Measurements from ENCODE around the gene PPP1R1C.
"Not testable (repeated sequence)": the region's sequence is repeated elsewhere in the genome, so short reads cannot be mapped to it uniquely, and the experiment has no call there.

The PPP1R1C gene

GRCh38 chr2:182015334-182016109 lies 29.9 kb downstream of the PPP1R1C start:
- no peak for DNase-seq

DNA sequence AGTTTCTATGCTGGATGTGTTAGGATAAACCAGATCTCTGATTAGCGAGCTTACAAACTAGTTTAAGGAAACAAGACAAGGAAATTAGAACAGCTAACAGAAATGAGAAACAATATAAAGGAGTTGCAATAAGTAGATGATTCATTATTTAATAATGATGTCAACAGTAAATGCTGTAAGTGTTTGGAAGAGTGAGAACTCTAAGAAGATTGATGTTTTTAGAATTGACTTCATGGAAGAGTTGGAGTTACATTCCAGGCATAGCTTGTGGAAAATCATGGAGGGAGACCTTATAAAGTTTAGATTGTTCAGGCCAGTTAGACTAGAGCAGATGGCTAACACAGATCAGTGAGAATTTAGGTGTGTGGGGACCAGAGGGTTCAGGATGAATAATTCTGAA lies 32.6 kb downstream of the PPP1R1C start:
- no peak for DNase-seq

DNA sequence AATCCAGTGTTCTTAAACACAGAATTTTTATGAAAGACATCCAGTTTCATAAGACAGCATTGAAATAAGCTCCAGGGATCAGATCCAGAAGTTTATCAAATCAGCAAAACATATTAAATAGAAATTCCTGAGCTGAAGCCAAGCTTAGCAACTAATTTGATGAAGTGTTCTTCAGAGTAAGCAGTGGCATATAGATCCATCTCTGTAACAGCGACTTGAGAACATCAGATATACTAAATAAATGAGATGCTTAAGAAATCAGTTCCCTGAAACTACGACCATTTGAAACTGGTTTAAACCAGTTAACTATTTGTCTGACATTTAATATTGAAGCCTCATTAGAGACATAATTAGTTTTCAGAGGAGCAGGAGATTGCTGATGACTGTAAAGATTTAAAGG lies 34.1 kb downstream of the PPP1R1C start:
- DNase-seq, result no peak

DNA sequence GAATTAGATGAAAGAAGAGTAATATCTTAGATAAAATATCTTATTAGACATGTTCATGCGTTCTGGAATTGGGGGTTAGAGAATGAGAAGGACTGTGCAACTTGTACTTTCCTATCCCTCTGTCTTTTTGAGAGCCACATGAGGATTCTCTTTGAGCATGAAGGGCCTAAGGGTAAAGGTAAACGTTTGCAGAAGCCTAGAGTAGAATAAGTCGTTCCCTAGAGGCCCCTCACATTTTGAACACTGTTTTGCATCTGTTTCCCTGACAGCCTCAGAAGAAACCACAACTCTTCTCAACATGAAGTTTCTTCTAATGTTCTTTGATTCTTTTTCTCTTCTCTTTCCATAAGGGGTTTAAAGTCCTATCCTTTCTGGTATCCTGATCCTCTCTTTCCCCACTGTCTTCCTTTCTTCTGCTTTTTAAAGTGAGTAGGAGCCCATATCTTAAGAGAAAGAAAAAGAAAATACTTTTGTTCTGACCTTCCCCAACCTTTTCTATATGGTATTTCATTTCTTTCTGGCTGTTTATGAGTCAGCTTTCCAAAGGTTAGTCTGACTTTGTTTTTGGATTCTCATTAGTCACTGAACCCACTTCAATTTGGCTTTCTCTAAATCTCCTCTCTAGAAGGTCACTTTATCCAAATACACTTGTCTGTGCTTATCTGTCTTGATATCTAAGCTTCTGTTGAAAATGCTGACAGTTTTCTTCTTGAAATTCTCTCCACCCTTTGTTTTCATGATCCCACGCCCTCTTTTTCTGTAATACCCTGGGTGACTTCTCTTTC lies 34.8 kb downstream of the PPP1R1C start:
- DNase-seq, result no peak

GRCh38 chr2:182023235-182023634 lies 37.6 kb downstream of the PPP1R1C start:
- no peak for DNase-seq

GRCh38 chr2:182030875-182031274 lies 45.2 kb downstream of the PPP1R1C start:
- not testable (repeated sequence) for DNase-seq

DNA sequence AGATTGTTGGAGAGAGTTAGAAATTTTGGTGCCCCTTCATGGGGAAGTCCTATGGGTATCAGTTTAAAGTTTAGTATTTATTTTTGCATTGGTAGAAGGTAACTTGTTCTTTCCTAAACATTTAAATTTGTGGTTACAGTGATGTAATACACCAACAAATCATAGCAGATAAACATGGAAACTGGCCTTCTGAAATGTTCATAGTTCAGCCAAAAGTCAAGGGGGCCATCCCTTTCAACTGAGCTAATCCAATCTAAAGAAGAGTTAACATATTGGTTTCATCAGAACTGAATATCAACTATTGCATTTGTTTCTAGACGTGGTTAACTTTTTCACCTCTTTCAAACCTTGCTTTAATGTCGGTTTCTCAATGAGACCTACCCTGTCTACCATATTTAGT lies 46.3 kb downstream of the PPP1R1C start:
- DNase-seq, result no peak

GRCh38 chr2:182033449-182033848 lies 47.8 kb downstream of the PPP1R1C start:
- no peak for DNase-seq

DNA sequence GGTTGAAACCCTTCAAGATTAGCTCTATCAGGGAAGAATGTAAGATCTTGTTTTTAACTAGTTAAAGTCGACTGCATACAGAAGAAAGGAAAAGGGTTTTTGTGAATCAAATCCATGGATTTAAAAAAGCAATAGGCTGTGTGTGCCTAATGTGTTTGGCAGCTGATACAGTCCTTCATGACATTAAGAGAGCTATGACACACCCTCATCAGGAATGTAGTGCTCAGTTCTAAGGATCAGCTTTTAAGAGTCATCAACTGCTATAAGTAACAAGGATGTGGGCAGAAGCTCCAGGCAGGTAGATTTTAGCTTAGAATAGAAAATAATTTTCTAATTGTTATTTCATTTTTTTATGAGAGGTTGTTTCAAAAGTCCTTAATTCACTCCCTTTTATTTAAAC lies 52.9 kb downstream of the PPP1R1C start:
- no peak for DNase-seq

DNA sequence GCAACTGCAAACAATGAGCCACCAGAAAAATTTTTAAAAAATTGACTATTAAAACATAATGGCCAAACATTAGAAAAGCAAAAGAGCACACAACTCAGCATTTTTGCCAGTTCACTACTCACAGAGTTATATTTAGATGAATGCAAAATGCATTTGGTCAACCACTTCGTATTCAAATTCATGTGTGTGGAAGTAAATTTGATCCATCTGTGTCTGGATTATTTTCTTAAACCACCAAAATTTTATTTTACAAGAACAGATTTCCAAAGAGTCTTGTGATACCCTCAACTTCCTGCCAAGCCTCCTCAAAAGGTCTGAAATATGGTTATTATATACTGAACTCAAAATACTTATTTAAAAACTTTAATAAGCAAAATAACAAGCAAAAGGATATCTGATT lies 57.4 kb downstream of the PPP1R1C start:
- no peak for DNase-seq

DNA sequence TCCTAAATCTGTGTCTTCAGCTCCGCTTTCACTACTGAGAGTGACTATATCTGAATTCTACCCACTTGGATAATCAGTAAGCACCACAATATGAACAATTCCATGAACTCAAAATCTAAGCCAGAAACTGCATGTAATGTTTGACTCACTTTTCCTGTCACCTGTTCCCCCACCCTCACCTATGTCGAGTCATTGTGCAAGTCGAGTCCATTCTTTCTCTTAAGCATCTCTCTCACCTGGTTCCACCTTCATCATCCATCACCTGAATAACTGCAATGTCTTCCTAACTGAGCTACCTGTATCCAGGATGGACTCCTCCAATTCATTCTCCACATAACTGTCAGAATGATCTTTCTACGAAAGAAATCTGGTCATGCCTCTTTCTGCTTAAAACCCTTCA lies 58.2 kb downstream of the PPP1R1C start:
- DNase-seq, result no peak

GRCh38 chr2:182047544-182047943 lies 61.9 kb downstream of the PPP1R1C start:
- no peak for DNase-seq

- DNase-seq, result no peak
These were observed 62.4 kb downstream of the PPP1R1C start for GRCh38 chr2:182048088-182048487.

GRCh38 chr2:182048621-182049020 lies 63.0 kb downstream of the PPP1R1C start:
- no peak for DNase-seq

- DNase-seq, result no peak
These were observed 63.9 kb downstream of the PPP1R1C start for GRCh38 chr2:182049372-182050148.

GRCh38 chr2:182050333-182051135 lies 64.9 kb downstream of the PPP1R1C start:
- no peak for DNase-seq

GRCh38 chr2:182055993-182056392 lies 70.3 kb downstream of the PPP1R1C start:
- no peak for DNase-seq

DNA sequence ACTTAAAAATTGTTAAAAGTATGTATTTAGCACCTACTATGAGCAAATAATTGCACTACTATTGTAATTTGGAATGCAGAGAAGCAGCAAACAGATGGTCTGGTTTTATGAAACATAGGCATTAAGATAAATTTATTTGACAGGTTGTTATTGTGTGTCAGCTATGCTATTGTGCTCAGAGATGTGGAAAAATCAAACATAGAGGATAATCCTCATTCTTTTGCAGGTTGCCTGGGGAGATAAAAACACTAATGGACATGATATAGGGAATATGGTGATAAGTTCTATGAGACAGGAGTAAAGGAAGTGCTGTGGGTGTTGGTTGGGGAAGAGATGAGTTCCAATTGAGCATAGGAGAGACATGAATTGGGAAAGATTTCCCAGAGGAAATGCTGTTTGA lies 71.3 kb downstream of the PPP1R1C start:
- no peak for DNase-seq

DNA sequence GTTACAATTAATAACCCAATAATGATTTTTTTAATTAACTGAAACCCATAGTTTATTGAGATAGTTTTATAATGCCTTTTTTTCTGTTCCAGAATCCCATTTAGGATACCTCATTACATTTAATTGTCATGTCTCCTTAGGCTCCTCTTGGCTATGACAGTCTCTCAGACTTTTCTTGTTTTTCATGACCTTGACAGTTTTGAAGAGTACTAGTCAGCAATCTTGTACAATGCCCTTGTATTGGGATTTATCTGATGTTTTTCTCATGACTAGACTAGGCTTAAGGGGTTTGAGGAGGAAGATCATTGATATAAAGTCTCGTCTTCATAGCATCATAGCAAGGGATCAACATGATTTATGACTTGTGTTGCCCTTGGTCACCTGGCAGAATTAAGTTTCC lies 72.4 kb downstream of the PPP1R1C start:
- no peak for DNase-seq

GRCh38 chr2:182061739-182062138 lies 76.1 kb downstream of the PPP1R1C start:
- DNase-seq, result no peak

GRCh38 chr2:182062329-182062972 lies 76.8 kb downstream of the PPP1R1C start:
- no peak for DNase-seq
